Neuron (in vitro differentiated cells): ENCODE measurements around the gene ARMC9.

ENCODE experiments used
- H2AFZ ChIP-seq: one replicate; pipeline ENCODE4 v1.6.1; 2013; ENCODE audit warnings: low read depth, mild to moderate bottlenecking, inconsistent platforms, low read length, moderate library complexity
- H3K27me3 ChIP-seq: one replicate; pipeline ENCODE4 v1.6.1; 2013; ENCODE audit warnings: low read length; ENCODE audit not compliant: insufficient read depth
- H3K36me3 ChIP-seq: one replicate; pipeline ENCODE4 v1.6.1; 2013; ENCODE audit warnings: low read length; ENCODE audit not compliant: insufficient read depth
- H3K4me1 ChIP-seq: one replicate; pipeline ENCODE4 v1.6.1; 2013; ENCODE audit warnings: low read length; ENCODE audit not compliant: insufficient read depth
- H3K4me3 ChIP-seq: 2 replicates; pipeline ENCODE4 v1.5.1; 2013; ENCODE audit warnings: mild to moderate bottlenecking, low read length, moderate library complexity
- H3K9me3 ChIP-seq: one replicate; pipeline ENCODE4 v1.6.1; 2013; ENCODE audit warnings: low read length

ARMC9 gene

DNA sequence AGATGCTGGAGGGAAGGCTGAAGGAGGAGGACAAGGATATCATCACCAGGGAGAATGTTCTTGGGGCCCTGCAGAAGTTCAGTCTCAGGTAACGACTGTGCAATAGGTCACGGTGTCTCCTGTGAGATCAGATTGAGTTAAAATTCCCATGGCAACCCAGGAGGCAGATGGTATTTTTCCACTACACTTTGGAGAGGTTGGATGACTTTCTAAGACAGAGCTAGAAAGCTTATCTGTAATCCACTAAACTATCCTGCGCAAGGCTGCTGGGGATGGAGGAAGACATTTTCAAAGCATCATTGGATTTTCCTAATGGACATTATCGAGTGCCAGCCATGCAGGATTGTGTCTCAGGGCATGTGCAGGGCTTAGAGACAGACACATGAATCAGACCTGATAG is 74.6 kb downstream of the ARMC9 start:
- Histone ChIP-seq H3K9me3 (no peaks in the 10 kb centered on the region), H3K36me3 (peaks cover 68% of the 10 kb centered on the region), H3K4me3 (no peak overlapping the region), H3K4me1 (no peaks in the 10 kb centered on the region), H2AFZ (no peak overlapping the region), H3K27me3 (no peaks in the 10 kb centered on the region)

DNA sequence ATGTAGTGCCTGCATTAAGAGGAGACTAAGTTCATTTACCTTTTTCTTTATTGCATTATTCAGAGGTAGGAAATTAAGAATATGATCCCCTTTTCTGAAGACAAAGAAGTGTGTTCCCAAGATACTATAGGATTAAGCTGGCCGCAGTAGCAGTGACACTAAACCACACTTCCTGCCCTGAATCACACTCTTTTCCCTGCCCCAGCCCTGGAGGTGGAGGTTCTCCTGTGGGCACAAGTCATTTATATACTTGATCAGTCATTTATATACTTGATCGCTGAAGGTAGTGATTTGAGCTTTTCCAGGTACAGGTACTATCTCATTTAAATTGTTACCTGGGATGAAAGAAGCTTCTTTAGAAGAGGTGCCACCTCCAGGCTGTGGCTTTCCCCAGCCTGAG is 78.6 kb downstream of the ARMC9 start:
- Histone ChIP-seq H3K4me1 (no peaks in the 10 kb centered on the region), H3K36me3 (peaks cover 74% of the 10 kb centered on the region), H2AFZ (no peak overlapping the region), H3K9me3 (no peaks in the 10 kb centered on the region), H3K4me3 (no peak overlapping the region), H3K27me3 (no peaks in the 10 kb centered on the region)

DNA sequence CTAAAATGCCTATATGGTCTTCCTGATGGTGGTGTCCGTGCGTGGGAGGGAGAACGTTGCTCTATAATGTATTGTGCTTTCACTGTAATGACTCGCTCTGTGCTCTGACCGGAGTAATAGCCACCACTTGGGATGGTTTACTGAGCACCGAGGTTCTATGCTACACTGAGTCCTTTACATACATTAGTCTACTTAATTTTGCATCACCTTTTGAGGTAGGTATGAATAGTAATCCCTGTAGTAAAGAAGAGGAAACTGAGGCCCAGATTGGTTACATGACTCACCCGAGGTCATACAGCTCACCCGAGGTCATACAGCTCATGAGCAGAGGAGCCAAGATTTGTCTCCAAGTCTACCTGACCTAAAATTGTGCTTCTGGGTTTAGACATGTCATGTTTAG is 79.5 kb downstream of the ARMC9 start:
- Histone ChIP-seq H3K4me1 (no peaks in the 10 kb centered on the region), H3K4me3 (no peak overlapping the region), H3K9me3 (no peaks in the 10 kb centered on the region), H3K36me3 (peaks cover 76% of the 10 kb centered on the region), H2AFZ (no peak overlapping the region), H3K27me3 (no peaks in the 10 kb centered on the region)

DNA sequence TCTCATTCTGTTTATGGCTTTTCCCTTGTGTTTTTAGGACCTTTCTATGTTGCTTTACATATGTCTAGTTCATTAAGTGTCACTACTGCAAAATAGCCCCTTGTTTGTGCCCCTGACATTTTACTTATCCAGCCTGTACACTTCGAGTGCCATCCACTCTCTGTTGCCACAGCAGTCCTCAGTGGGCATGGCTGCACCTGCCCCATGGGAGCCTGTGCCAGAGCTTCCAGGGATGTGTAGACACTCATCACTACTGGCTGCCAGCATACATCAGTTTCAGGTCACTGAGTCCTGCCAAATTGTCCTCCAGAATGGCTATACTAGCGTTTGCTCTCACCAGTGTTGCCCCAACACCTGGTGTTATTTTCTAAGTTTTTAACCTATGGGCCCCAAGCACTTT is 80.4 kb downstream of the ARMC9 start:
- Histone ChIP-seq H3K27me3 (no peaks in the 10 kb centered on the region), H3K9me3 (no peaks in the 10 kb centered on the region), H3K36me3 (peaks cover 73% of the 10 kb centered on the region), H3K4me3 (no peak overlapping the region), H3K4me1 (no peaks in the 10 kb centered on the region), H2AFZ (no peak overlapping the region)

DNA sequence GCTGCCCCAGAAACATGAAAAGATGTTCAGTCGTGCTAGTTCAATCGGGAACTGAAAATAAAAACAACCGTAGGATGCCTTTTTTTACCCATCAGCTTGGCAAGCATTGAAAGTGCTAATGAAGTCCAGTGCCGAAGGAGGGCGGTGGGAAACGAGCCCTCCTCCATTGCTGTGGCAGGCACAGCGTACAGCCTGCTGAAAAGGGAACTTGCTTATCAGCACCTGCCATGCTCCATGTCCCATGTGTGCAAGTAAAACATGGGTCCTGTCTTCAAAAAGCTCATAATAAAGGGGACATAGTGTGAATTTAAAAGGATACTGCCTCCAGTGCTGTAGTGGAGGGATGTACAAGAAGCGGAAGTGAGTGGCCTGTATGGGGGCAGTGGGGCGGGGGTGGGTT is 82.4 kb downstream of the ARMC9 start:
- Histone ChIP-seq H2AFZ (no peak overlapping the region), H3K36me3 (peaks cover 64% of the 10 kb centered on the region), H3K9me3 (no peaks in the 10 kb centered on the region), H3K27me3 (no peaks in the 10 kb centered on the region), H3K4me1 (no peaks in the 10 kb centered on the region), H3K4me3 (no peak overlapping the region)

DNA sequence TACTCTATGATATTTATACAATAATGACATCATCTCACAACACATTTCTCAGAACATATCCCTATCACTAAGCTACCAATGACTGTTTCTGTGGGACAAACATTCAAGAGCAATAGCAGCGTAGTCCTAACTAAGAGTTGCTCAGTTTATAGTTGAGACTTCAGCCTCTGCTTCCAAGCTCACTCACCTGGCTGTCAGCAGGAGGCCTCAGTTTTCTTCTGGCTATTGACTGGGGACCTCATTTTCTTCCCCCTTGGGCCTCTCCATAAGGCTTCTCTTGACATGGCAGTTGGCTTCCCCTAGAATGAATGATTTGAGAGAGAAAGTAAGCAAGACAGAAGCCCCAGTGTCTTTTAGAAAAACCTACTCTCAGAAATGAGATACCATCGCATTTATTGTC is 85.9 kb downstream of the ARMC9 start:
- H3K27me3 ChIP-seq: no peaks in the 10 kb centered on the region
- no peaks in the 10 kb centered on the region for H3K4me1 ChIP-seq
- H2AFZ ChIP-seq: no peak overlapping the region
- H3K4me3 ChIP-seq: no peak overlapping the region
- H3K36me3 ChIP-seq: peaks cover 51% of the 10 kb centered on the region
- H3K9me3 ChIP-seq: no peaks in the 10 kb centered on the region

DNA sequence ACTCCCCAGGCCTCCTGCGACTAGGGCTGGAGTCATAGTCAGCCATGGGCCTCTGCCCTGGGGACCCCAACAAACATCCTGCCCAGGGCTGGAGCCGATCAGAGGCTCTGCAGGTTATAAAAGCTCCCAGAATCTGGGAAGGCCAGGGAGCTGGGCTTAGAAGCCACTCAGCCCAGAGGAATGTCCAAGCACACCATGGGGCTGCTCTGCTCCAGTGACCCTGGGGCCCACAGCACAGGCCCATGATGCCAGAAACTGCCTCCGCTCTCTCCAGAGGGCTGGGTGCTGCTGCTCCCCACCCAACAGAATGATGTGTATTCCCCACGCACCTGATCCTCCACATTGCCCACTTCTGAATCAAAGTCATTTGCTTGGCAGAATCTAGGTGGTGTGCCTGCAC is 88.5 kb downstream of the ARMC9 start:
- Histone ChIP-seq H3K4me3 (no peak overlapping the region), H3K9me3 (no peaks in the 10 kb centered on the region), H3K27me3 (no peaks in the 10 kb centered on the region), H3K4me1 (no peaks in the 10 kb centered on the region), H2AFZ (no peak overlapping the region), H3K36me3 (peaks cover 49% of the 10 kb centered on the region)

DNA sequence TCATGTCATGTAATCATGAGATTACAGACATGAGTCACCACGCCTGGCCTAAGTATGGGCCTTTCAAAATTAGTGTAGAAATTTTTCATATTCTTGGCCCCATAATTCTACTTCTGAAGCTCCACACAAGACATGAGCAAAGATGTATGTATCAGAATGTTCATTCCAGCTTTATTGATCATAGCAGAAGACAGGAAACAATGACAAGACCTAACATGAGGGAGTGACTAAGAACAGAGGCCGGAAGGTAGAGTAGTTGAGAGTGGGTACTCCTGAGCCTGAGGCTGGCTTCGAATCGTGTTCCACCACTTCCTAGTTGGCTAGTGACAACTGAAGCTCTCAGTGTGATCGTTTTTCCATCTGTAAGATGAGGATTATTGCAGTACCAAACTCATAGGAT is 89.3 kb downstream of the ARMC9 start:
- Histone ChIP-seq H3K9me3 (no peaks in the 10 kb centered on the region), H3K4me1 (no peaks in the 10 kb centered on the region), H3K4me3 (no peak overlapping the region), H3K36me3 (peaks cover 44% of the 10 kb centered on the region), H3K27me3 (no peaks in the 10 kb centered on the region), H2AFZ (no peak overlapping the region)

DNA sequence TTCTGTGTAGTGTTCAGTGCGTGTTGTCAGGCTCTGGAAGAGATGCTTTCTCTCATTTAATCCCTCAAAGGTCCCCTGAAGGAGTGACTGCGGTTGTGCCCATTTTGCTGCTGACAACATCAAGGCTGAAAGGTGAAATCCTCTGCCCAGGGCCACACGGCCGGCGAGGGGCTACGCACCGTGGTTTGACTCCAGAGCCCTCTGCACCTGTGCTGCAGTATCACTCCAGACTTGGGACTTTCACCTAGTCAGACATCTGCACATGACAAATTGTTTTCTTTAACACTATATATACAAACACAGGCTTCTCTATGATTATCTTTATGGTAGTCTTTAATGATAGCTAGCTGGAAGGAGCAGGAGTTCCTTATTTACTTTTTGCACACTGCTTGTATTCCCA is 90.2 kb downstream of the ARMC9 start:
- H3K36me3 ChIP-seq: peaks cover 43% of the 10 kb centered on the region

DNA sequence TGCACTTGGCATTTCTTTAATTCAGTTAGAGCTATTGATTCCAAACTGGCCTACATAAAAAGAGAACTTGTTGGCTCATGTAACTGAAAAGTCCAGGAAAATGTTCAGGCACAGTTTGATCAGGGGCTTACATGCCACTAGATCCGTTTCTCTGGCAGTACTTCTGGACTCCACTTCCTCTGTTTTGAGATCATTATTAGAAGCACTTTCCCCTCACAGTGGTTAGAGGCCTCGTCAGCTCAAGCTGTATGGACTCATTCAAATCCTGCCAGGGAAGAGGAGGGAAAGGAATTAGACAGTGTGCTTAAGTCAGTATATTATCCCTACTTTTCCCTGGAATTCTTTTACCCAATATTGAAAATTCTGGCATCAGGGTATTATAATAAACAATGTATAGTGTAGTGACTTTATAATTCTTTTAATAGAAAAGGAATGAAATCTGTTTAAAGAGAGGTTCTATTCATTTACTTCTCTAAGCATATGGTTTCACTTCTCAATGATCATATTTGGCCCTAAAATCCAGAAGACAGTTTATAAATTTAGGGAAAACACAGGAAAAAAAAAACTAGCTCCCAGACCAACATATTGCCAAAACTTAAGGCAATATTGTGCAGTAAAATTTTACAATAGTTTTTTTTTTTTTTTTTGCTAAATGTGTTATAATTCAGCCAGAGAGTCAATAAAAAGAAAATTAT is 92.0 kb downstream of the ARMC9 start:
- no peaks in the 10 kb centered on the region for H3K9me3 ChIP-seq
- H2AFZ ChIP-seq: no peak overlapping the region
- H3K4me1 ChIP-seq: no peaks in the 10 kb centered on the region
- no peaks in the 10 kb centered on the region for H3K27me3 ChIP-seq
- H3K4me3 ChIP-seq: no peak overlapping the region
- H3K36me3 ChIP-seq: peaks cover 48% of the 10 kb centered on the region

More for the DNA sequence above, 90.2 kb downstream of the ARMC9 start:
- Histone ChIP-seq H3K4me1 (no peaks in the 10 kb centered on the region), H3K4me3 (no peak overlapping the region), H3K27me3 (no peaks in the 10 kb centered on the region), H3K9me3 (no peaks in the 10 kb centered on the region), H2AFZ (no peak overlapping the region)

DNA sequence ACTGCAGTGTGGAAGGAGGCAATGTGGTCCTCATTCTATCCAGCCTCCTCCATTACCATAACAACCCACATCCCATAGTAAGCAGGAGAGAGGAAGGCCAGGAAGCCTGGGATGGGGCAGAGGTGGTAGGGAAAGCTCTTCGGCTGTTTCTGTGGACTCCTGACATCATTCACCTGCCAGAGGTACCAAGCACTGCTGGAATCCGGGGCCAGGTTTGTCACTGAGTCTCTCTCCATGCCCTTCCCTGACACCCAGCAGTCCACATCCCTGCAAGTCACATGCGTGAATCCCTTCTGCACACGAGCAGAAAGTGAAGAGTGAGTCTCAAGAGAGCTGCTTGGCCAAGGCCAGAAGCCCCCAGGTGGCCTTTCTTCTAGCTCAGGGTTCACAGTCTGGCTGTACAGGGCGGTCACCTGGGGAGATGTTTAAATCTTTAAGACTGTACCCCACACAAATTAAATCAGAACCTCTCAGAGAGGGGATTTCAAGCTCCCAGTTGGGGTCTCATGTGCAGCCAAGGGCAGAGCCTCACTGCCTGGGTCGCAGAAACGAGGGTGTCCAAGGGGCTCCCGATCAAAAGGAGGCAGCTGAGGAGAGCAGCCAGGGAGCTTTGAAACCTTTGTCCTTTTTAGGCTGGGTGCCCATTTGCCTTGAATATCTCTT is 94.2 kb downstream of the ARMC9 start:
- no peaks in the 10 kb centered on the region for H3K9me3 ChIP-seq
- H2AFZ ChIP-seq: no peak overlapping the region
- H3K4me3 ChIP-seq: no peak overlapping the region
- no peaks in the 10 kb centered on the region for H3K27me3 ChIP-seq
- peaks cover 42% of the 10 kb centered on the region for H3K36me3 ChIP-seq
- peaks cover 14% of the 10 kb centered on the region for H3K4me1 ChIP-seq

DNA sequence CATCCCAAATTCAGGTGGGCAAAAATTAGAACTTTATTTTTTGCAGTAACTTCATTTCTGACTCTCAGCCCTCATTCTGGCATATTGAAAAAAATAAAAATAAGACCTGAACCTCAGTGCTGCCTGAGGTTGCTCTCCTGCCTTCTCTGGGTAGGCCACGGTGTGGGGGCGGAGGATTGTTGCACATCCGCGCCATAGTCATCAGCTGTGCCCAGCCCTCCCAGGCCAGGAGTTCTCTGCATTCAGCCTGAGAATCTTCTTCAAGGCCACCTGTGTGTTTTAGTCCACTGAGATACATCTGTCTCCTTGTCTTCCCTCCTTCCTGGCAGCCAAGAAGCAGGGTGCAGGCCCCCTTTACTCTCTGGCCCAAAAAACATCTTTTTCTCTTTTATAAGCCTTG is 94.7 kb downstream of the ARMC9 start:
- Histone ChIP-seq H3K9me3 (no peaks in the 10 kb centered on the region), H3K4me1 (peaks cover 14% of the 10 kb centered on the region), H3K36me3 (peaks cover 40% of the 10 kb centered on the region), H3K27me3 (no peaks in the 10 kb centered on the region), H2AFZ (no peak overlapping the region), H3K4me3 (no peak overlapping the region)

DNA sequence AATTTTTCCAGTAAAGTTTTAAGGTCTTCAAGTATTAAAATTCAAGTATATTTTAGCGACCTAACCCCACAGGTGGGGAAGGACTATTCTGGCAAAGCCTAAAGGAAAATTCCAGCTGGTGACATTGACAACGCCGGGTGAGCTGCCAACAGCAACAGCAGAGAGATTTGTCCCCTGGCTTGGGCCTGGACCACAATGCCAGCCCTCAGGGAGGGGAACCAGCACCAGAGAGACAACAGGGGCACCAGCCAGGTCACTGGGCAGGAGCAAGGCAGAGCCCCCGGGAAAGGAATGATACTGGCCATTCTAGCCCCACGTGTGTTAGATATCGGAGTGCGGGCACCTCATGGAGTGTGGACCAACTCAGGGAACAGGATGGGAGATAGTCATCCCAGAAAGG is 95.7 kb downstream of the ARMC9 start:
- no peak overlapping the region for H2AFZ ChIP-seq
- peaks cover 38% of the 10 kb centered on the region for H3K36me3 ChIP-seq
- H3K9me3 ChIP-seq: no peaks in the 10 kb centered on the region
- peaks cover 14% of the 10 kb centered on the region for H3K4me1 ChIP-seq
- no peaks in the 10 kb centered on the region for H3K27me3 ChIP-seq
- H3K4me3 ChIP-seq: no peak overlapping the region
